Body of pancreas (tissue), 4 donors: ENCODE measurements around the gene MOSMO.

Experiments
- CTCF ChIP-seq, 7 experiments: fragments of 450-650 bp in 4 of 7; fragments of 200-600 bp in 3 of 7; sonication (generic) in 3 of 7; IDR thresholded peaks; one replicate each; pipeline ENCODE4 v1.5.1; 2016 to 2019; ENCODE audit warnings: antibody characterized with exemption in 7 of 7
- POLR2A ChIP-seq, 3 donors: fragments of 450-650 bp; IDR thresholded peaks; one replicate each; pipeline ENCODE4 v1.6.1; 2016; ENCODE audit warnings: antibody characterized with exemption in 3 of 3, mild to moderate bottlenecking in 2 of 3

DNA sequence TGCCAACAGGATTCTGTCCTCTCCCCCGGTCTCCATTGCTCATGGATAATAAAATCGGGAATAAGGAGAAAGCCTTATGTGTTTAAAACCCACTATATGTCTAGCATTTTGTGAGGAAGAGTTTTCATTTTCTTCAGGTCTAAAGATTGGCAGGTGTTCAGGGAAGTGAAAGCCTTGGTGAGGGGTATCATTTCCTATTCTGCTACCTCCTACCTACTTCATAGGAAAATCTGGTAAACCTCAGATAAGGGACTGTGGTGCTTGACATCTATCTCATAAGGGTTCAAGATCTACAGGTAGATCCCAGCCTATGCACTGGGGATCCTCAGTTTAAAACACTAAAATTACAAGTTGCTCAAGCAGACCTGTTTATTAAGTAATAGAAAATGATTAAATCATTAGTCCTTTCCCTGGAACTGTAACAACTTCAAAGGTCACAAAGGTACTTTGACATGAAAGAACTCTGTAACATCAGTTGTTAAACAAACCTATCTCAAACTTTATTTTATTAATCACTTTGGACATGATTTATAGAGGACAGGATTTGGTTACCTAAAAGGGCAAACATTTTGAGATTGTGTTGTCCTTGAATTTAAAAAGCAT is 6.5 kb downstream of the MOSMO start:
- TF ChIP-seq POLR2A (IDR thresholded peaks at IDR 0.05) (no peak), CTCF (IDR thresholded peaks at IDR 0.05) (no peak)
